Ascending aorta (tissue), 2 donors: Measurements from ENCODE around the gene FGGY. TPM values are rescaled to one million over a fixed set of nuclear protein-coding genes. Genes with fewer than 3 reads are reported as not detected.
A peak's percentile ranks its signal among the peaks of the same experiment; 100 is the strongest.

Source experiments
- DNase-seq, 2 donors: peaks; one replicate each; pipeline ENCODE4 v3.0.0-alpha.2; 2019; ENCODE audit warnings: low spot score in 2 of 2
- H3K27ac ChIP-seq, 2 donors: fragments of 200-600 bp; sonication (generic); one replicate each; pipeline ENCODE4 v1.5.1; 2016 to 2017; ENCODE audit warnings: mild to moderate bottlenecking in 1 of 2
- H3K27me3 ChIP-seq: fragments of 200-600 bp; sonication (generic); one replicate; pipeline ENCODE4 v1.5.1; 2017
- H3K36me3 ChIP-seq, 2 donors: fragments of 200-600 bp; sonication (generic); one replicate each; pipeline ENCODE4 v1.5.1; 2016
- H3K4me1 ChIP-seq, 2 donors: fragments of 200-600 bp; sonication (generic); one replicate each; pipeline ENCODE4 v1.5.1; 2016 to 2017; ENCODE audit warnings: mild to moderate bottlenecking in 1 of 2
- H3K4me3 ChIP-seq, 2 donors: fragments of 200-600 bp; sonication (generic); one replicate each; pipeline ENCODE4 v1.5.1; 2016 to 2017; ENCODE audit warnings: mild to moderate bottlenecking in 1 of 2
- H3K9me3 ChIP-seq, 2 donors: fragments of 200-600 bp; sonication (generic); one replicate each; pipeline ENCODE4 v1.5.1; 2016
- CTCF ChIP-seq, 3 experiments: fragments of 200-600 bp in 2 of 3; fragments of 450-650 bp in 1 of 3; sonication (generic) in 2 of 3; IDR thresholded peaks; one replicate each; pipeline ENCODE4 v1.5.1; 2016 to 2019; ENCODE audit warnings: antibody characterized with exemption in 3 of 3, mild to moderate bottlenecking in 1 of 3, moderate library complexity in 1 of 3
- intact Hi-C: fragments of 100-400 bp; cut with DNase I; formaldehyde crosslinking; loops from one replicate; pipeline ENCODE4 v1.15.1; 2023
- total RNA-seq: library from RNA; depleted of rRNA; stranded (reverse); fragments of >200 nt; gene quantifications from one replicate; pipeline ENCODE4 v1.1.0, GENCODE V29; 2016

The FGGY gene
- total RNA-seq, 1 donor from 2014 or later = 7.0 TPM

- peaks cover 0 to 6% of the 10 kb centered on the region in 2 donors for H3K4me1 ChIP-seq
These were observed 212.5 kb downstream of the FGGY start for GRCh38 chr1:59509341-59509875.

GRCh38 chr1:59510249-59510648, 213.4 kb downstream of the FGGY start:
- Histone ChIP-seq H3K9me3 (no peaks in the 10 kb centered on the region), H3K27ac (no peak overlapping the region), H3K36me3 (no peaks in the 10 kb centered on the region), H3K4me1 (peaks cover 0 to 6% of the 10 kb centered on the region in 2 donors), H3K4me3 (no peak overlapping the region), H3K27me3 (no peaks in the 10 kb centered on the region)
- TF ChIP-seq CTCF (IDR thresholded peaks at IDR 0.05) = no peak
- no peak for DNase-seq
- intact Hi-C loops = no loop called here

More at GRCh38 chr1:59509341-59509875, 212.5 kb downstream of the FGGY start:
- Histone ChIP-seq H3K27ac (no peak overlapping the region), H3K36me3 (no peaks in the 10 kb centered on the region), H3K27me3 (no peaks in the 10 kb centered on the region), H3K4me3 (no peak overlapping the region), H3K9me3 (no peaks in the 10 kb centered on the region)
- TF ChIP-seq CTCF (IDR thresholded peaks at IDR 0.05) = no peak
- no peak for DNase-seq
- intact Hi-C loops = no loop called here

DNA sequence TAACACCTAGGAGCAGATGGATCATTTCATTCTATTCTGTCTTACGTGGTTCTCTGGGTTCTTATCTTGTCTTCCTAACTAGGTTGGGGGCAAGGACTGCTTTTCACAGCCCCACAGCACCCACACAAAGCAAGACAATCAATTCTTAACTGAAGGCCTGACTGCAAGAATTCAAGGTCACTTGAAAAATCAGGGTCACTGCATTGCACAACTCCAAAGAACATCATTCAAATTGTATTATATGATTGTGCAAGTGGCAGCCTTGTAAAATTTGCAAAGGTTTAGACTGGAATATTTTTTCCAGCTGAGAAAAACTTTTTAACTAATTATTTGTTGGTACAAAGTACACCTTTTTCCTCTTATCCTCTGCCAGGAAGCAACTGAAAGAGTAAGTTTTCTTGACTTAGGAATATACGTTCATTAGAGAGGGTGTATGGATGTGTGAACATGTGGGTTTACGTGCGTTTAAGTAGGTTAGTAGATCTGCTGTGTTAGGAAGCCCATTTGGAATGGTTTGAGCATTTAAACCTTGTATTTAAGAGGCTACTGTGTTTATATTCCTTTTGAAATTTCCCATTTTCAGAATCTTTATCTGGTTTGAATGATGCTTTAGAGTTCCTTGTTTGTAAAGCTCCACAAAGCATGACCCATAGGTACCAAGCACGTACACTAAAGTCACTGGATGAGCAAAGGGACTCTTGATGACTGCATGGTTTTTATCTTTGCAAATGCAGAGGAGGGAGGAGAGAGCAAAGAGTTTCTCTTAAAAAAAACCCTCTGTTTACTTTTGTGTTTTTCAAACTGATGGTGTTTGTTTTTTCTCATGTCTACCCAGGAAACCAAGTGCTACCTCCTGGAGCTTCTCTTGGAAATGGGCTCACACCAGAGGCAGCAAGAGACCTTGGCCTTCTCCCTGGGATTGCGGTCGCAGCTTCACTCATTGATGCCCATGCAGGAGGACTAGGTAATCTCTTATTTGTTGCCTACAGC, 214.9 kb downstream of the FGGY start:
- intact Hi-C loops = no loop called here
- no peak overlapping the region for H3K27ac ChIP-seq

GRCh38 chr1:59512702-59513101, 215.8 kb downstream of the FGGY start:
- intact Hi-C loops = no loop called here
- no peak overlapping the region for H3K4me3 ChIP-seq
- H3K9me3 ChIP-seq = no peaks in the 10 kb centered on the region
- no peak for DNase-seq
- H3K36me3 ChIP-seq = no peaks in the 10 kb centered on the region
- no peaks in the 10 kb centered on the region for H3K27me3 ChIP-seq
- H3K4me1 ChIP-seq = no peaks in the 10 kb centered on the region
- TF ChIP-seq CTCF (IDR thresholded peaks at IDR 0.05) = no peak
- H3K27ac ChIP-seq = no peak overlapping the region

More for the DNA sequence above, 214.9 kb downstream of the FGGY start:
- no peaks in the 10 kb centered on the region for H3K36me3 ChIP-seq
- H3K27me3 ChIP-seq = no peaks in the 10 kb centered on the region
- no peak for DNase-seq
- peaks cover 0 to 2% of the 10 kb centered on the region in 2 donors for H3K4me1 ChIP-seq
- H3K9me3 ChIP-seq = no peaks in the 10 kb centered on the region
- no peak for TF ChIP-seq CTCF (IDR thresholded peaks at IDR 0.05)
- no peak overlapping the region for H3K4me3 ChIP-seq

DNA sequence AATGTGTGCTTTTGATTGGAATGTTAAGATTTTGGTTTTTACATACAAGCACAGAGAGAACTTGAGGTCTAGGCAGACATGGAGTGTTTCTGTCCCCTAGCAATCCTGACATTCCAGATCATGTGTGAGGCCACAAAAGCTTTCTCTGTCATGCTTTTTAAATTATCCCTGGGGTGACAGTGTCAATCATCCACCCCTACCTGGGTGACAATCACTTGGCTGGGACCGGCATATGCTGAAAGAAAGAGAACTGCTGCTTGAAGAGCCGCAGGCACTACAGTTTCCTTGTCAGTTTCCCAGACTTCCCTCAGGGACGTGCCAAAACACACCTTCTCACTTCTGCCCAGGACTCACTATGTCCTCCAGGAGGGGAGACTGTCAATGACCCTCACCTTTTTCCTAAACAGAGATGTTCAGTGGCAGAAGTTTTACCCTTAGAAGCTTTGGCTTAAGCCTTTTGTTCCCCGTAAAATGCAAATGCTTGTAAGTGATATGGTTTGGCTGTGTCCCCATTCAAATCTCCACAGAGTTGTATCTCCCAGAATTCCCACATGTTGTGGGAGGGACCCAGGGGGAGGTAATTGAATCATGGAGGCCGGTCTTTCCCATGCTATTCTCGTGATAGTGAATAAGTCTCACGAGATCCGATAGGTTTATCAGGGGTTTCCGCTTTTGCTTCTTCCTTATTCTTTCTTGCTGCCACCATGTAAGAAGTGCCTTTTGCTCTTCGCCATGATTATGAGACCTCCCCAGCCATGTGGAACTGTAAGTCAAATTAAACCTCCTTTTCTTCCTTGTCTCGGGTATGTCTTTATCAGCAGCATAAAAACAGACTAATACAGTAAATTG, 217.4 kb downstream of the FGGY start:
- intact Hi-C loops = no loop called here
- Histone ChIP-seq H3K27ac (peak overlapping the region in 1 of 2 donors; percentile 20), H3K36me3 (no peaks in the 10 kb centered on the region), H3K27me3 (no peaks in the 10 kb centered on the region), H3K4me3 (no peak overlapping the region), H3K4me1 (no peaks in the 10 kb centered on the region), H3K9me3 (no peaks in the 10 kb centered on the region)
- TF ChIP-seq CTCF (IDR thresholded peaks at IDR 0.05) = no peak
- no peak for DNase-seq
